ENCODE data around the gene C12orf60.

C12orf60 gene

GRCh38 chr12:14833952-14834351, 30.5 kb downstream of the C12orf60 start:
- no peak overlapping the region for H3K4me3 ChIP-seq (ENCODE audit: low read depth, low read length)

GRCh38 chr12:14834509-14834908, 31.0 kb downstream of the C12orf60 start:
- H3K4me3 ChIP-seq (ENCODE audit: low read depth, low read length) = no peak overlapping the region

- H3K4me3 ChIP-seq (ENCODE audit: low read depth, low read length) = no peak overlapping the region
Measured at GRCh38 chr12:14836336-14837210, 33.1 kb downstream of the C12orf60 start.

GRCh38 chr12:14839262-14839661, 35.8 kb downstream of the C12orf60 start:
- H3K4me3 ChIP-seq (ENCODE audit: low read depth, low read length) = no peak overlapping the region

GRCh38 chr12:14840616-14841015, 37.1 kb downstream of the C12orf60 start:
- H3K4me3 ChIP-seq (ENCODE audit: low read depth, low read length) = no peak overlapping the region

GRCh38 chr12:14841761-14842160, 38.3 kb downstream of the C12orf60 start:
- H3K4me3 ChIP-seq (ENCODE audit: low read depth, low read length) = no peak overlapping the region

- H3K4me3 ChIP-seq (ENCODE audit: low read depth, low read length) = no peak overlapping the region
Measured at GRCh38 chr12:14842315-14842714, 38.8 kb downstream of the C12orf60 start.

- H3K4me3 ChIP-seq (ENCODE audit: low read depth, low read length) = no peak within 1 kb of the TSS
Measured at GRCh38 chr12:14843425-14843887, 40.0 kb downstream of the C12orf60 start, which contains the start of gene ART4. Gene ART4 (minus strand): TSS chr12:14843526. CDS start chr12:14843113, 413 bp downstream.

- H3K4me3 ChIP-seq (ENCODE audit: low read depth, low read length) = no peak overlapping the region
Measured at GRCh38 chr12:14844401-14844800, 40.9 kb downstream of the C12orf60 start.

- H3K4me3 ChIP-seq (ENCODE audit: low read depth, low read length) = no peak overlapping the region
Measured at GRCh38 chr12:14845350-14845750, 41.9 kb downstream of the C12orf60 start.

- no peak overlapping the region for H3K4me3 ChIP-seq (ENCODE audit: low read depth, low read length)
Measured at GRCh38 chr12:14846042-14846587, 42.6 kb downstream of the C12orf60 start.

- no peak overlapping the region for H3K4me3 ChIP-seq (ENCODE audit: low read depth, low read length)
Measured at GRCh38 chr12:14846876-14847580, 43.6 kb downstream of the C12orf60 start.

GRCh38 chr12:14849661-14850060, 46.2 kb downstream of the C12orf60 start:
- H3K4me3 ChIP-seq (ENCODE audit: low read depth, low read length) = no peak overlapping the region

GRCh38 chr12:14850929-14851663, 47.6 kb downstream of the C12orf60 start:
- H3K4me3 ChIP-seq (ENCODE audit: low read depth, low read length) = no peak overlapping the region

GRCh38 chr12:14852880-14853279, 49.4 kb downstream of the C12orf60 start:
- H3K4me3 ChIP-seq (ENCODE audit: low read depth, low read length) = no peak overlapping the region

- no peak overlapping the region for H3K4me3 ChIP-seq (ENCODE audit: low read depth, low read length)
Measured at GRCh38 chr12:14853961-14854360, 50.5 kb downstream of the C12orf60 start.

GRCh38 chr12:14854586-14855183, 51.2 kb downstream of the C12orf60 start:
- no peak overlapping the region for H3K4me3 ChIP-seq (ENCODE audit: low read depth, low read length)

GRCh38 chr12:14858513-14858912, 55.0 kb downstream of the C12orf60 start:
- H3K4me3 ChIP-seq (ENCODE audit: low read depth, low read length) = no peak overlapping the region

GRCh38 chr12:14860490-14860889, 57.0 kb downstream of the C12orf60 start:
- H3K4me3 ChIP-seq (ENCODE audit: low read depth, low read length) = no peak overlapping the region

- H3K4me3 ChIP-seq (ENCODE audit: low read depth, low read length) = no peak overlapping the region
Measured at GRCh38 chr12:14868916-14869506, 65.5 kb downstream of the C12orf60 start.

Measured in iPS-11a (cell line).